ENCODE data around the gene COQ8A. TPM values are rescaled to one million over a fixed set of nuclear protein-coding genes. Genes with fewer than 3 reads are reported as not detected.

The COQ8A gene
- polyA plus RNA-seq, 2 of the 4 experiments (the other 2 are of a cell fraction): 10.8 to 12.4 TPM

GRCh38 chr1:227004796-227005195 is 64.7 kb downstream of the COQ8A start:
- Histone ChIP-seq H3K9me3 (no peaks in the 10 kb centered on the region), H3K4me3 (no peak overlapping the region), H3K27ac (no peak overlapping the region), H3K4me2 (no peak overlapping the region), H3K4me1 (no peaks in the 10 kb centered on the region)
- FAIRE-seq (no peak), DNase-seq (ENCODE audit: low read depth in 1 of 2, low spot score in 1 of 2) (no peak), ATAC-seq (no peak)
- POLR2A ChIA-PET: no interaction called here
- CTCF ChIA-PET: no interaction called here
- TF ChIP-seq MAZ (IDR thresholded peaks at IDR 0.05; ENCODE audit: borderline replicate concordance, low read depth, low read length) (no peak), EHMT2 (IDR thresholded peaks at IDR 0.05; ENCODE audit: low read depth) (no peak), CHD2 (IDR thresholded peaks at IDR 0.05; ENCODE audit: low read length, partially characterized antibody) (no peak), HOXB5 (CRISPR knock-in tag; IDR thresholded peaks at IDR 0.05) (no peak), EP300 (IDR thresholded peaks at IDR 0.05) (no peak), PHF8 (IDR thresholded peaks at IDR 0.05; ENCODE audit: borderline replicate concordance, low read depth) (no peak), RCOR1 (IDR thresholded peaks at IDR 0.05; ENCODE audit: low read depth, low read length) (no peak), MYC (IDR thresholded peaks at IDR 0.05; ENCODE audit: borderline replicate concordance, low read length) (no peak)
- TF ChIP-seq, protein P1, sequence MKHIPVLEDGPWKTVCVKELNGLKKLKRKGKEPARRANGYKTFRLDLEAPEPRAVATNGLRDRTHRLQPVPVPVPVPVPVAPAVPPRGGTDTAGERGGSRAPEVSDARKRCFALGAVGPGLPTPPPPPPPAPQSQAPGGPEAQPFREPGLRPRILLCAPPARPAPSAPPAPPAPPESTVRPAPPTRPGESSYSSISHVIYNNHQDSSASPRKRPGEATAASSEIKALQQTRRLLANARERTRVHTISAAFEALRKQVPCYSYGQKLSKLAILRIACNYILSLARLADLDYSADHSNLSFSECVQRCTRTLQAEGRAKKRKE (CRISPR knock-in tag; IDR thresholded peaks at IDR 0.05; ENCODE audit: low read depth): no peak
- TF ChIP-seq, protein P2, sequence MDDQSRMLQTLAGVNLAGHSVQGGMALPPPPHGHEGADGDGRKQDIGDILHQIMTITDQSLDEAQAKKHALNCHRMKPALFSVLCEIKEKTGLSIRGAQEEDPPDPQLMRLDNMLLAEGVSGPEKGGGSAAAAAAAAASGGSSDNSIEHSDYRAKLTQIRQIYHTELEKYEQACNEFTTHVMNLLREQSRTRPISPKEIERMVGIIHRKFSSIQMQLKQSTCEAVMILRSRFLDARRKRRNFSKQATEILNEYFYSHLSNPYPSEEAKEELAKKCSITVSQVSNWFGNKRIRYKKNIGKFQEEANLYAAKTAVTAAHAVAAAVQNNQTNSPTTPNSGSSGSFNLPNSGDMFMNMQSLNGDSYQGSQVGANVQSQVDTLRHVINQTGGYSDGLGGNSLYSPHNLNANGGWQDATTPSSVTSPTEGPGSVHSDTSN (IDR thresholded peaks at IDR 0.05): no peak
- 95% methylated on average over 7 of the region's 8 CpGs for WGBS (ENCODE audit: missing lambda C conversion rate)

- ChIA-PET CTCF (interaction anchor here (0.6 kb wide), 1 partner anchor 803 kb away, joined by 3 read pairs; no protein-coding TSS in a partner anchor), POLR2A (no interaction called here)
- ATAC-seq (no peak), DNase-seq (ENCODE audit: low read depth in 1 of 2, low spot score in 1 of 2) (no peak), FAIRE-seq (no peak)
- Histone ChIP-seq H3K4me2 (no peak overlapping the region), H3K27ac (no peak overlapping the region), H3K4me1 (no peaks in the 10 kb centered on the region), H3K9me3 (no peaks in the 10 kb centered on the region), H3K4me3 (no peak overlapping the region)
- WGBS (ENCODE audit: missing lambda C conversion rate): 98% methylated on average over 5 of the region's 5 CpGs
- TF ChIP-seq NPAS2 (CRISPR knock-in tag; IDR thresholded peaks at IDR 0.05; ENCODE audit: borderline replicate concordance) (no peak), RFX5 (IDR thresholded peaks at IDR 0.05) (no peak), BCL3 (IDR thresholded peaks at IDR 0.05) (no peak), FOSB (CRISPR knock-in tag; IDR thresholded peaks at IDR 0.05) (no peak), RAD21 (conservative IDR thresholded peaks at IDR 0.05 in 1 of 2, IDR thresholded peaks at IDR 0.05 in 1 of 2) (no peak), EP300 (IDR thresholded peaks at IDR 0.05) (no peak), CEBPB (IDR thresholded peaks at IDR 0.05) (no peak), ZFP36 (IDR thresholded peaks at IDR 0.05; ENCODE audit: borderline replicate concordance, partially characterized antibody) (no peak)
Observed at GRCh38 chr1:227006226-227006796, 66.2 kb downstream of the COQ8A start.

DNA sequence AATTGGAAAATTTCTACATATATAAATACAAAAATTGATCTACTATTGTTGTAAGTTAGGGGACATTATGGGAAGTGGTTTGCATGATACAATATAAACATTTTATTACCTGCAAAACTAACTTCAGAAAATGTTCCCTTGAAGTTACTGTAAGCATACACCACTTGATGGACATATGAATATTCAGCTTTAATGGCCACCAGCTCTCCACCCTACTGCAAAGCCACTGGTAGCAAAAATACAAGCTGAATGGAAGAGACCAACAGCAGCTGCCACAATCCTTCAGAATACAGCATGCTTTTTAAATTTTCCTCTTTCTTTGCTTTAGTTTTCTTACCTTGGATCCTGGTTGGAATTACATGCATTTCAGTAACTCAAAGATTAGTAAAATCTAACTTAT is 69.8 kb downstream of the COQ8A start:
- FAIRE-seq (no peak), DNase-seq (ENCODE audit: low read depth in 1 of 2, low spot score in 1 of 2) (no peak), ATAC-seq (no peak)
- H3K9me3 ChIP-seq: no peaks in the 10 kb centered on the region
- POLR2A ChIA-PET: no interaction called here
- CTCF ChIA-PET: no interaction called here
- H3K4me2 ChIP-seq: no peak overlapping the region
- no peak for TF ChIP-seq MYC (IDR thresholded peaks at IDR 0.05; ENCODE audit: borderline replicate concordance, low read length)
- TF ChIP-seq RAD21 (conservative IDR thresholded peaks at IDR 0.05 in 1 of 2, IDR thresholded peaks at IDR 0.05 in 1 of 2): no peak
- TF ChIP-seq SMC3 (IDR thresholded peaks at IDR 0.05): no peak
- TF ChIP-seq MAFK (IDR thresholded peaks at IDR 0.05; ENCODE audit: partially characterized antibody): no peak
- TF ChIP-seq ESRRA (IDR thresholded peaks at IDR 0.05; ENCODE audit: borderline replicate concordance, low read length): no peak
- TF ChIP-seq RARB (CRISPR knock-in tag; IDR thresholded peaks at IDR 0.05): no peak
- H3K4me3 ChIP-seq: no peak overlapping the region
- no peaks in the 10 kb centered on the region for H3K4me1 ChIP-seq
- no peak overlapping the region for H3K27ac ChIP-seq

Data from A549 (cell line).